Measurements from ENCODE around the gene DNAJC18.
"Not testable (repeated sequence)": the region's sequence is repeated elsewhere in the genome, so short reads cannot be mapped to it uniquely, and the experiment has no call there.

Gene DNAJC18

DNA sequence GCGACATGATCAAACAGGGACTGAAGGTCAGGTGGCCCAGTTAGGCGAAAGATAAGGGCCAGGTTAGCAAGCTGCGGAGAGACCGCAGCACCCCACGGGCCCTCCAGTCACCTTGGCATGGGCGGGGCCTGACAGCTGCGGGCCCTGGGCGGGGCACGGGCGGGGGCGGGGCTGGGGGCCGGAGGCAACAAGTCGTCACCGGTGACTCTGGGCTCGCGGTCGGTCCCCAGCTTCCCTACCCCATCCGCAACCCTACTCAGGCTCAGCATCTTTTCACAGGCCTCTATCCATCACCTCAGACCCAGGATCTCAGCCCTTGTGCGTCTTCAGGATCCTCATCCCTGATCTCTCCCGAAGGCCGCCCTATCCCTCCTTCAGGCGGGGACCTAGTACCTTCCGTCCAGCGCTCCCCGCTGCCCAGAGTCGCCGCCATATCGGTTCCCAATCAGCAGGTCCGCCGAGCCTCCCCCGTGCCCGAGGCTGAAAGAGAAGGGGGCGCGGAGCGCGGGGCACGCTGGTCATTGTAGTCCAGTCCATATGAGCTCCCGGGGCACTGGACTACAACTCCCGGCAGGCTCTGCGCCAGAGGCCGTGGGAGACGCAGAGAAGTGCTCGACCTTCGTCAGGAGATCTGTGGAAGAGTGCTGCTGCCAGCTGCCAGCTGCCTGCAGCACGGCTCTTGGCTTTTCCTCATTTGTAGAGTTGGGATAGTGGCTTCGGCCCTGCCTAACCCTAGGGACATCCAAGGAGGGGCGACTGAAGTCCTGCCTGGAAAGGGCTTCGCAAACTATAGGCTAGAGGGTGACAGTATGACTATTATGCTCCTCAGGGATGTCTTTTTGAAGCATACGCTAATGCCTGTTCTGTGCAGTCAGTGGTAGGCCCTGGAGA, at the start of gene DNAJC18:
Gene DNAJC18 (minus strand): TSS at position 513 of the 891 bp plus-strand sequence. CDS start 80 bp downstream, at position 433.
- DNase-seq (ENCODE audit: low read depth): peak; percentile 84

DNA sequence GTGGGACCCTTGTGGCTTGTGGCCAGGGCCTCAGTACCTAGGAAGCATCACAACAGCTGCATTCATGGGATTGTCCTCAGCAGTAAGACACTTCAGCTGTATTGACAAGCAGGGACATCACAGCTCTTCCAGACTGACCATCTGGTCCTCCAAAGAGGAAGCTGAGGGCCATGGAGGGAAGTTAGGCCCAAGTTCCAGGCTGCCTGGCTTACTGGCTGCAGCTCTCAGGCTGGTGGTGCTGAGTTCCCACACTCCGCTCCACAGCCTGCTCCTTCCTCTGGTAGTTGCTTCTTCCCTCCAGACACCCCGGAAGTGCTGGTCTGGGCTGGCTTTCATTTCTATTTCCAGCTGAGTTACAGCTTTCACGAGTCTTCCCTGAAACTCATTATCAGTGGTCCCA, 48.9 kb upstream of the DNAJC18 start:
- no peak for DNase-seq (ENCODE audit: low read depth)

DNA sequence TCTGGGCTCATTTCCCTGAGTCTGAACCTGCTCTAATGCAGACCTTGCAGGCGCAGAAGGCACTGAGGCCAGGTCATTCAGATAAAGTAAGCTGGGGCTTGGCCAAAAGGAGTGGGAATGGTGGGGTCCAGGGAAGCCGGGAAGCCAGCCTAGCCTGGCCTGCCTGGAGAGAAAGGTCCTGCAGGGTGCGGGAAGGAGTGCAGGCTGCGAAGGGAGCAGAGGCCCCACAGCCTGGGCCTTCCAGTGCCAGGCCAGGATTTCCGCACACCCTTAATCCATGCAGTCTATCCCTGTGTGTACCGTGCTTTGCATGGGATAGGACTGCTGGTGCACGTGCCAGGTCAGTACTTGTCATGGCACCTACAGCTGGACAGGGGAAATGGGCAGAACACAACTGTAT, 46.9 kb upstream of the DNAJC18 start:
- DNase-seq (ENCODE audit: low read depth): no peak

DNA sequence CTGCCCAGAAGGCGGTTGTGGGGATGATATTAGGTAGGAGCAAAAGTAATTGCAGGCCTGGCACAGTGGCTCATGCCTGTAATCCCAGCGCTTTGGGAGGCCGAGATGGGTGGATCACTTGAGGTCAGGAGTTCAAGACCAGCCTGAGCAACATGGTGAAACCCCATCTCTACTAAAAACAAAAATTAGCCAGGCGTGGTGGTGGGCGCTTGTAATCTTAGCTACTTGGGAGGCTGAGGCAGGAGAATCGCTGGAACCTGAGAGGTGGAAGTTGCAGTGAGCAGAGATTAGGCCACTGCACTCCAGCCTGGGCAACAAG, 43.5 kb upstream of the DNAJC18 start:
- DNase-seq (ENCODE audit: low read depth): not testable (repeated sequence)

DNA sequence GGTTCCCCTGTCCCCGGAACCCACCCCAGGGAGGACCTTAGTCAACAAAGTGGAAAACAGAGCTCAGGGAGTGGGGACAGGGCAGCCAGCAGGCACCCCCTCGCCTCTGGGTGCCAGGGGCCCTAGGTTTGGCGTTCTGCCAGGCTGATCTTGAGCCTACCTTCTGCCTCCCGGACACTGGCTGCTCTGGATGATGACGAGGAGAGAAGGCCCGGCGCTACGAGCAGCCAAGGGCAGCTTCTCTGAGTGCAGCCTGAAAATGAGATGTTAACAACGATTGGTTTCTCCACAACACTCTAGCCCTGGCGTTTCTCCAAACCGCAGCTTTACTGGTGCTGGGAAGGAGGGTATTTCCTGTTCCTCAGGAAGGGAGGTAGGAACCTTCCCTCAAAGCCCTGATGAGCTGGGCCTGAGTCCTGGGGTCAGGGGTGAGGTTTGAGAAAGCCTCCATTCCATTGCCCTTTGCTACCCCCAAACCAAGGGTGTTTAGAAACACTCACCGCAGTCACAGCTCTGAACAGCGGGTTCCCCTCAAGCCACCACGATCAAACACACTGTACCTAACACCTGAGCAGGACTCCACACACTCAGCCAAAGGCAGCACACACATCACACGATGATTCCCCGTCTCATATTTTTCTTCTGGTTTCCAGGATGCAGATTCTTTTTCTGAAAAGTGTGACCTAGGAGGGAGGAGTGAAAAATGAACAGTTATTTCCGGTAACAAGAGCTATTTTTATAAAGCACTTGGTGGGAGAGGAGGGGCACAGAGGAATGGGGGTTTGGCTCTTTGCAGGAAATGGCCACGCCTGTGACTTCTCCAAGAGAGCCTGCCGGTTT, 42.9 kb upstream of the DNAJC18 start, which contains the start of gene STING1:
Gene STING1 (minus strand): TSS at position 709 of the 840 bp plus-strand sequence. CDS start 1,054 bp downstream, outside the sequence.
- peak; percentile 46 for DNase-seq (ENCODE audit: low read depth)

DNA sequence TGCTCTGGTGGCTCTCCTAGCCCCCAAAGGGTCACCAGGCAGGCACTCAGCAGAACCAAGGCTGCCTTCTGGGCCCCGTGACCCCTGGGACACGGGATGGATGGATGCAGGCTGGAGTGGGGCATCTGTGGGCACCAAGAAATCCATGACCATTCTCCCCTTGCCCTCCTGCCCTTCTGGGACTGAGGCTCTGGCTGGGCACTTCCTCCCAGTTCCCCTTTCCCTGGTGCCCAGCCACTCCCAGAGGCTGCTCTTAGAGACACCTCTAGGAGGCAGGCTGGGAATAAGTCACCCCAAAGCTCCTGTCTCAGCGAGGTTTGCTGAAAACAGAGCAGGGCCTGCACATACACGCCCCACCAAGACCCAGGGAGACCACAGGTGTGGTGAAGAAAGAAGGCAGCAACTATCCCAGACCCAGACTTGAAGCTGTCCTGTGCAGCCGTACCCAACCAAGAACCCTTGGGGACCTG, 42.3 kb upstream of the DNAJC18 start:
- no peak for DNase-seq (ENCODE audit: low read depth)

DNA sequence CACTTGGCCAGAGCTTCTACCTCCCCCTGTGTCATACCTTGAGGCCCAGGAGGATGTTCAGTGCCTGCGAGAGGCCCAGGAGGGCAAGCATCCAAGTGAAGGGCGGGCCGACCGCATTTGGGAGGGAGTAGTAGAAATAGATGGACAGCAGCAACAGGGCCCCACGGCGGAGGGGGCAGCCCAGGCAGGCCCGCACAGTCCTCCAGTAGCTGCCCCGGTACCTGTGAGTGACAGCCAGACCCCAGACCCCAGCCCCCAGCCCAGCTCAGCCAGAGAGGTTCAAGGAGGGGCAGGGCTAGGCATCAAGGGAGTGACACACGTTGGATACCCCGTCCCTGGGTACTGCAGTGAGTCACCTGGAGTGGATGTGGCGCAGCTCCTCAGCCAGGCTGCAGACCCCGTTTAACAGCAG, 41.8 kb upstream of the DNAJC18 start:
- no peak for DNase-seq (ENCODE audit: low read depth)

GRCh38 chr5:139479729-139480128, 40.4 kb upstream of the DNAJC18 start:
- DNase-seq (ENCODE audit: low read depth): not testable (repeated sequence)

- DNase-seq (ENCODE audit: low read depth): not testable (repeated sequence)
Measured at GRCh38 chr5:139478657-139479423, 39.5 kb upstream of the DNAJC18 start.

DNA sequence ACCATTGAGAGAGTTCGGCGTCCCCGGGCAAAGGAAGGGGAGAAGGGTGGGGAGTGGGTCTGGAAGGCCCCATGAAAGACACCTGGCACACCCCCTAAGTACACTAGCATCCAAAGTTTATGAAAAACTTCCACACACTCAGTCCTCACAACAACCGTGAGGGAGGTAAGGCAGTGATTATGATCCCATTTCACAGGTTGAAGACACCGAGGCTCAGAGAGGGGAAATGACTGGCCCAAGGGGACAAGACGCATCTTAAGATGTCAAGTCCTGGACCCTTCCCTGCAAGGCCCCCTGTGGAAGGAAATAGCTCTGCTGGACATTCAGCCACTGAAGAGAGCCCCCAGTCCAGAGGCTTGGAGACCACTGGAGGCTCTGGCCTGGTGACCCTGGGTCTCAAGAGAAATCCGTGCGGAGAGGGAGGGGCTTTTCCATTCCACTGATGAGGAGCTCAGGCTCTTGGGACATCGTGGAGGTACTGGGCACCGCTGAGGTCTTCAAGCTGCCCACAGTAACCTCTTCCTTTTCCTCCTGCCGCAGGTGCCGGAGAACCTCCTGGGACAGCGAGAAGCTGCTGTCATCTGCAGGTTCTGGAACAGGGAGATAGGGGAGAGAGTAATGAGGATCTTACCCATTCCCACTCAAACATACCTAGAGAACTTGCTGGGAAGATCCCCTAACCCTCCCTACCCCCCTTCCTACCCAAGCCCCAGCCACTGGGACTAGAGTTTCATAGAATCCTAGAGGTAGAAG, 36.7 kb upstream of the DNAJC18 start:
- DNase-seq (ENCODE audit: low read depth): no peak

DNA sequence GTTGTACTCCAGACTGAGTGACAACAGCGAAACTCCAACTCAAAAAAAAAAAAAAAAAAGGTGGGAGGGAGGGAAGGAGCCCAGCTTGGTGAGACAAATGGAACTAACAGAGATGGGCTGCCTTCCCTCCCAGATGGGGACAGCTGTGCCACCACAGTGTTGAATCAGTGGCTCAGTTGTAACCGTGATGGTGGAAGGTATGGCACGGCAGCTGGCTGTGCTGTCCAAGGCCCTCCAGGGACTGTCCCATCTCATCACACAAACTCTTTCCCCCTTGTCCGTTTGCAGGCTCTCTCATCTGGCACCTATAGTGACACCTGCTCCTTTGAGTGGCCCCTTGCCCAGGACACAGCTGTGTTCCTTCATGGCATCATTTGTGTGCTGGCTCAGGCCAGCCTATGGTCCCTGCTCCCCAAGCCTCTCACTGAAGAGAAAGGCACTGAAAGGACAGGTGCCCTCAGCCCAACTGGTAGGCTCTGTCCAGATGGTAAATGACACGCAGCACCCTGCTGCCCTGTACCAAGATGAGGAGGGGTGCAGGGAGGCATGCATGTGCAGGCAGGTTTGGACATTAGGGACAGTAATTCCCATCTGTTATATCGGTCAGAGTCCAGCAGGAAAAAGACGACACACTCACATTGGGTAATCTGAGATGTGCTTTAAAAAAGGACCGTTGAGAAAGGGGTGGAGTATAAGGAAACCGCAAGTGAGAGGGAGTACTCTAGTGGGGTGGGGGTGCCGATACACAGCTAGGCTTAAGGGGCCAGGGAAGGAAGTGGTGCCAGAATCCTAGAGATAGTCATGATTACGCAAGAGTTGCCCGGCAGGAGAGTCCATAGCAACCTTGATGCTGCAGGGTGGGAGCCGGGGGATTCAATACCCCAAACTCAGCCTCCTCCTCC, 35.8 kb upstream of the DNAJC18 start:
- DNase-seq (ENCODE audit: low read depth): no peak

GRCh38 chr5:139473565-139473964, 34.2 kb upstream of the DNAJC18 start:
- DNase-seq (ENCODE audit: low read depth): no peak

- DNase-seq (ENCODE audit: low read depth): no peak
Measured at GRCh38 chr5:139473105-139473504, 33.8 kb upstream of the DNAJC18 start.

DNA sequence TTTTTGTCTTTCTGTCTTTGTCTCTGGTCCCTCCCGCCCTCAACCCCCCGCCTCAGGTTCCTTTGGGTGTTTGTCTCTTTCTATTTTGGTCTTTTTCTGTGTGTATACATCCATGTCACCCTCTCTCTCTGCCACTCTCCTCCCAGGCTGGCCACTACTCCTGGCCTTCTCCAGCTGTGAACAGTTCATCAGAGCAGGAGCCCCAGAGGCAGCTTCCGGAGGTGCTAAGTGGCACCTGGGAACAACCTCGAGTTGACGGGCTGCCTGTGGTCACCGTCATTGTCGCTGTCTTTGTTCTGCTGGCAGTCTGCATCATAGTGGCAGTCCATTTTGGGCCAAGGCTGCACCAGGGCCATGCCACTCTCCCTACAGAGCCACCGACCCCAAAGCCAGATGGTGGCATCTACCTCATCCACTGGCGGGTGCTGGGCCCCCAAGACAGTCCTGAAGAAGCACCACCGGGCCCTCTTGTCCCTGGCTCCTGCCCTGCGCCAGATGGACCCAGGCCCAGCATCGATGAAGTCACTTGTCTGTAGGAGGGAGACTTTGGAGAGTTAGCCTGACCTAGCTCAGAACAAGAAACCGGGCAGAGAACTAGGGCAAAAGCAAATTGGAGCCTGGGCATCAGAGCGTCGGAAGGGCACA, 33.2 kb upstream of the DNAJC18 start:
- DNase-seq (ENCODE audit: low read depth): no peak

GRCh38 chr5:139470821-139471300, 31.5 kb upstream of the DNAJC18 start, which contains the start of gene SMIM33:
Gene SMIM33, plus strand, starts transcription at chr5:139471004. Its CDS starts 118 bp downstream, at chr5:139471122.
- DNase-seq (ENCODE audit: low read depth): no peak

GRCh38 chr5:139468421-139468931, 29.2 kb upstream of the DNAJC18 start:
- DNase-seq (ENCODE audit: low read depth): no peak

DNA sequence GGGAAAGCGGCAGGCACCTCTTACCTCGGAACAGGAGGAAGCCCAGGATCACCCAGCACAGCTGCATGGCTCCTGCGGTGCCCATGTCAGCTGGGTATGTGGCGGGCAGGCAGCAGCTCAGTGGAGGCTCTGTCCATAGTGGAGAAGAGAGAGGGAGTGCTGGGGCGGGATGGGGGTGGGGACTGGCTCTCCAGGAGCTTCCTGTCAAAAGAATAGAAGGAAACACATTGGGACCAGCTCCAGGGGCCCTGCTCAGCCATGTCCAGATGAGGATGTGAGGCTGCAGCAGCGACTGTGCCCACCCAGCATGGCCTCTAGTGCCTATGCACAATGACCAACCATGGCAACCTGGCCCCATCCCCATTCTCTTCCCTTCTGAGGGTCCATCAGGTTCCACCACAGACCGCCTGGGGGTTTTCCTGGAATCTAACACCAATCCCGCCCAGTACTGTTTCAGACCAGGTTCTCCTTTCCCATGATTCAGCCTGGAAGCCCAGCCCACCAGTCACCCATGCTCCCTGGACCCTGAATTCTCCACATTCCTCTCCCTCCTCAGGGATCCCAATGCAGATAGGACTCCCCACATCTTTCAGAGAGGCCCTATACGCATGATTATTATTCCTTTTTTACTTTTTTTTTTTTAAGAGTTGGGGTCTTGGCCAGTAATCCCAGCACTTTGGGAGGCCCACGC, 23.4 kb upstream of the DNAJC18 start, which contains the start of gene ECSCR:
Gene ECSCR (minus strand): TSS at position 158 of the 691 bp plus-strand sequence. CDS start 73 bp downstream, at position 85.
- no peak for DNase-seq (ENCODE audit: low read depth)

DNA sequence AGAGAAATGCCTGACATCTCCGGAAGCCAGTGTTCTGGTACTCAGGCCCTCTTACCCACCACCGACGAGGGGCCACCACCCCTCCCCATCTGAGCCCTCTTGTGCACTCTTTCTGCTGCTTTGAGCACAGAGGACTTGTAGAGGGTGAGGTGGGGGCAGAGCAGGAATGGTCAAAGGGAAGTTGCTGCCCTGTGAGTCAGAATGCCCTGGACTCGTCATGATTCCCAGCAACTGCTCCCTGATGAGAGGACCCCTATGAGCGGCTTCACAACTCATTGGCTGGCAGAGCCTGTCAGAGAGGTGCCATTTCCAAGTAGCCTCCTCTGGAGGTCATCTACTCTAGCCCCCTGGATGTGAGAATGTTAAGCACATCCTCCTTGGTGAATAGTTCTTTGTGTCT, 22.4 kb upstream of the DNAJC18 start:
- DNase-seq (ENCODE audit: low read depth): no peak

All from activated gamma-delta T cell treated with anti-CD3 and anti-CD28 coated beads, Interleukin-2, amount 50 U/mL, for 16 hours (primary cell).